Measurements from ENCODE around the gene SETD5.

DNA sequence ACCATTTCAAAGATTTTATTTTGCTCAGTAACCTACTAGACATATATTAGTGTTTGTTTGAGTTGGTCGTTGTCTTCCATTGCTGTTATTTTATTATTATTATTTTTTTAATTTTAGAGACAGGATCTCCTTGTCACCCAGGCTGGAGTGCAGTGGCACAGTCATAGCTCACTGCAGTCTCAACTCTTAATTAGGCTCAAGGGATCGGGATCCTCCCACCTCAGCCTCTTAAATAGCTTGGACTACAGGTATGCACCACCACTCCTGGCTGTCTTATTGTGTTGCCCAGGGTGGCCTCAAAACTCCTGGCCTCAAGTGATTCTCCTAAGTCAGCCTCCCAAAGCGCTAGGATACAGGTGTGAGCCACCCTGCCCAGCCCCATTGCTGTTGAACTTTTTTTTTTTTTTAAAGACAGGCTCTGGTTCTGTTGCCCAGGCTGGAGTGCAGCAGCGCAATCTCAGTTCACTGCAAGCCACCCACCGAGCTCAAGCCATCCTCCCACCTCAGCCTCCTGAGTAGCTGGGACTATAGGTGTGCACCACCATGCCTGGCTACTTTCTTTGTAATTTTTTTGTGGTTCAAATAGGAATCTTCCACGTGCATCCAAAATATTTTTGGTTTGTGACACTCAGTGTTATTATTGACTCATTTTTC, 18.2 kb downstream of the SETD5 start:
- TF ChIP-seq, protein P1, sequence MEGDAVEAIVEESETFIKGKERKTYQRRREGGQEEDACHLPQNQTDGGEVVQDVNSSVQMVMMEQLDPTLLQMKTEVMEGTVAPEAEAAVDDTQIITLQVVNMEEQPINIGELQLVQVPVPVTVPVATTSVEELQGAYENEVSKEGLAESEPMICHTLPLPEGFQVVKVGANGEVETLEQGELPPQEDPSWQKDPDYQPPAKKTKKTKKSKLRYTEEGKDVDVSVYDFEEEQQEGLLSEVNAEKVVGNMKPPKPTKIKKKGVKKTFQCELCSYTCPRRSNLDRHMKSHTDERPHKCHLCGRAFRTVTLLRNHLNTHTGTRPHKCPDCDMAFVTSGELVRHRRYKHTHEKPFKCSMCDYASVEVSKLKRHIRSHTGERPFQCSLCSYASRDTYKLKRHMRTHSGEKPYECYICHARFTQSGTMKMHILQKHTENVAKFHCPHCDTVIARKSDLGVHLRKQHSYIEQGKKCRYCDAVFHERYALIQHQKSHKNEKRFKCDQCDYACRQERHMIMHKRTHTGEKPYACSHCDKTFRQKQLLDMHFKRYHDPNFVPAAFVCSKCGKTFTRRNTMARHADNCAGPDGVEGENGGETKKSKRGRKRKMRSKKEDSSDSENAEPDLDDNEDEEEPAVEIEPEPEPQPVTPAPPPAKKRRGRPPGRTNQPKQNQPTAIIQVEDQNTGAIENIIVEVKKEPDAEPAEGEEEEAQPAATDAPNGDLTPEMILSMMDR (IDR thresholded peaks at IDR 0.05) = no peak
- TF ChIP-seq POLR2A (IDR thresholded peaks at IDR 0.05) = no peak

Data from uterus (tissue), 2 donors.